NCI-H2171 treated with DMSO at 0.1 percent for 48 hours (cell line): ENCODE measurements around the gene LOXHD1.

Experiments used
- DNase-seq: peaks from one replicate; lab custom pipeline; 2025; lab: John Stamatoyannopoulos, UW

LOXHD1 gene

GRCh38 chr18:46627136-46627535, 29.9 kb downstream of the LOXHD1 start:
- no peak for DNase-seq

- no peak for DNase-seq
Observed at GRCh38 chr18:46625069-46625468, 32.0 kb downstream of the LOXHD1 start.

- DNase-seq = no peak
Observed at GRCh38 chr18:46624127-46624526, 32.9 kb downstream of the LOXHD1 start.

GRCh38 chr18:46623541-46623940, 33.5 kb downstream of the LOXHD1 start:
- DNase-seq = no peak

GRCh38 chr18:46622999-46623398, 34.0 kb downstream of the LOXHD1 start:
- DNase-seq = peak; percentile 52

GRCh38 chr18:46622451-46622850, 34.6 kb downstream of the LOXHD1 start:
- DNase-seq = no peak

GRCh38 chr18:46621871-46622270, 35.1 kb downstream of the LOXHD1 start:
- peak; percentile 44 for DNase-seq

- DNase-seq = no peak
Observed at GRCh38 chr18:46621111-46621766, 35.8 kb downstream of the LOXHD1 start.

GRCh38 chr18:46619559-46619958, 37.5 kb downstream of the LOXHD1 start:
- DNase-seq = no peak

GRCh38 chr18:46615720-46616119, 41.3 kb downstream of the LOXHD1 start:
- DNase-seq = no peak

- DNase-seq = no peak
Observed at GRCh38 chr18:46609048-46609447, 48.0 kb downstream of the LOXHD1 start.

GRCh38 chr18:46607926-46608325, 49.1 kb downstream of the LOXHD1 start:
- no peak for DNase-seq

GRCh38 chr18:46601141-46601805, 55.7 kb downstream of the LOXHD1 start:
- no peak for DNase-seq

- peak; percentile 84 for DNase-seq
Observed at GRCh38 chr18:46596119-46596518, 60.9 kb downstream of the LOXHD1 start.

GRCh38 chr18:46591783-46592391, 65.1 kb downstream of the LOXHD1 start:
- no peak for DNase-seq

- no peak for DNase-seq
Observed at GRCh38 chr18:46590103-46590502, 66.9 kb downstream of the LOXHD1 start.

GRCh38 chr18:46588971-46589660, 67.9 kb downstream of the LOXHD1 start:
- no peak for DNase-seq

GRCh38 chr18:46587600-46587999, 69.4 kb downstream of the LOXHD1 start:
- no peak for DNase-seq

- no peak for DNase-seq
Observed at GRCh38 chr18:46583711-46584110, 73.3 kb downstream of the LOXHD1 start.

GRCh38 chr18:46581648-46582047, 75.4 kb downstream of the LOXHD1 start:
- DNase-seq = no peak

GRCh38 chr18:46578987-46579386, 78.0 kb downstream of the LOXHD1 start:
- no peak for DNase-seq

- no peak for DNase-seq
Observed at GRCh38 chr18:46577546-46577945, 79.5 kb downstream of the LOXHD1 start.

GRCh38 chr18:46575851-46576250, 81.2 kb downstream of the LOXHD1 start:
- no peak for DNase-seq
